GM23338 (cell line): Measurements from ENCODE around the gene APOBEC4. TPM values are rescaled to one million over a fixed set of nuclear protein-coding genes. Genes with fewer than 3 reads are reported as not detected.

Experiments
- ATAC-seq: fragments of 200-7000 bp; cut with Tn5 transposase; 3 replicates; pipeline ENCODE4 v1.9.1; 2020
- DNase-seq: peaks from one replicate; pipeline ENCODE4 v3.0.0-alpha.2; 2015; ENCODE audit warnings: low spot score
- H2AFZ ChIP-seq: fragments of 200-600 bp; sonication (generic); 2 replicates; pipeline ENCODE4 v1.8.0; 2016; ENCODE audit warnings: antibody characterized with exemption, mild to moderate bottlenecking, moderate library complexity
- H3F3A ChIP-seq: fragments of 200-600 bp; sonication (generic); replicated peaks from 2 replicates; pipeline ENCODE4 v1.8.0; 2017; ENCODE audit warnings: antibody characterized with exemption, mixed run types, low read depth
- H3K27ac ChIP-seq: fragments of 200-600 bp; sonication (generic); 2 replicates; pipeline ENCODE4 v1.6.1; 2016; ENCODE audit warnings: low read depth
- H3K27me3 ChIP-seq: fragments of 200-600 bp; sonication (generic); 2 replicates; pipeline ENCODE4 v1.8.0; 2016; ENCODE audit warnings: mild to moderate bottlenecking, mixed run types, moderate library complexity; ENCODE audit not compliant: insufficient read depth
- H3K36me3 ChIP-seq: fragments of 200-600 bp; sonication (generic); 2 replicates; pipeline ENCODE4 v1.8.0; 2016; ENCODE audit warnings: mild to moderate bottlenecking; ENCODE audit not compliant: insufficient read depth
- H3K4me1 ChIP-seq: fragments of 200-600 bp; sonication (generic); 2 replicates; pipeline ENCODE4 v1.8.0; 2016; ENCODE audit warnings: mild to moderate bottlenecking, moderate library complexity; ENCODE audit not compliant: insufficient read depth
- H3K4me2 ChIP-seq: fragments of 200-600 bp; sonication (generic); 2 replicates; pipeline ENCODE4 v1.7.1; 2017; ENCODE audit warnings: mixed run types
- H3K4me3 ChIP-seq: fragments of 200-600 bp; sonication (generic); 2 replicates; pipeline ENCODE4 v1.6.1; 2016; ENCODE audit warnings: mixed run types
- H3K79me2 ChIP-seq: fragments of 200-600 bp; sonication (generic); replicated peaks from 2 replicates; pipeline ENCODE4 v1.8.0; 2017; ENCODE audit warnings: mild to moderate bottlenecking; ENCODE audit not compliant: insufficient read depth
- H3K9me2 ChIP-seq: fragments of 200-600 bp; sonication (generic); 2 replicates; pipeline ENCODE4 v1.8.0; 2017; ENCODE audit not compliant: insufficient read depth
- H4K20me1 ChIP-seq: fragments of 200-600 bp; sonication (generic); replicated peaks from 2 replicates; pipeline ENCODE4 v1.8.0; 2017; ENCODE audit warnings: mild to moderate bottlenecking; ENCODE audit not compliant: insufficient read depth
- H3K27ac Mint-ChIP-seq: 2 replicates; pipeline ENCODE4 v1.8.0; 2020; ENCODE audit warnings: inconsistent platforms, mild to moderate bottlenecking, moderate library complexity, mixed read lengths
- H3K27me3 Mint-ChIP-seq: 3 replicates; pipeline ENCODE4 v1.8.0; 2022; ENCODE audit warnings: low read depth, mild to moderate bottlenecking, moderate library complexity, mixed read lengths, inconsistent platforms; ENCODE audit not compliant: insufficient read depth, poor library complexity
- H3K36me3 Mint-ChIP-seq: 3 replicates; pipeline ENCODE4 v1.8.0; 2021; ENCODE audit warnings: low read depth, mild to moderate bottlenecking, inconsistent platforms, moderate library complexity, mixed read lengths
- H3K4me1 Mint-ChIP-seq: 3 replicates; pipeline ENCODE4 v1.8.0; 2020; ENCODE audit warnings: mild to moderate bottlenecking, inconsistent platforms, mixed read lengths
- H3K4me3 Mint-ChIP-seq: 3 replicates; pipeline ENCODE4 v1.8.0; 2021; ENCODE audit warnings: moderate library complexity, mild to moderate bottlenecking, inconsistent platforms, mixed read lengths
- H3K9me3 Mint-ChIP-seq: 3 replicates; pipeline ENCODE4 v1.8.0; 2020; ENCODE audit warnings: moderate library complexity, mild to moderate bottlenecking, inconsistent platforms, mixed read lengths
- CREB1 ChIP-seq: fragments of 250-450 bp; sonication (Bioruptor Pico); IDR thresholded peaks from 2 replicates; pipeline ENCODE4 v1.5.0; 2020; ENCODE audit warnings: low read depth, mild to moderate bottlenecking, moderate library complexity
- ETS1 ChIP-seq: IDR thresholded peaks from 2 replicates; pipeline ENCODE4 v1.6.1; 2016; ENCODE audit warnings: antibody characterized with exemption
- EZH2phosphoT487 ChIP-seq: fragments of 200-600 bp; sonication (generic); IDR thresholded peaks from one replicate; pipeline ENCODE4 v1.8.1; 2018; ENCODE audit warnings: antibody characterized with exemption; ENCODE audit not compliant: unreplicated experiment
- JUNB ChIP-seq: IDR thresholded peaks from one replicate; pipeline ENCODE4 v1.6.1; 2016; ENCODE audit warnings: antibody characterized with exemption; ENCODE audit not compliant: unreplicated experiment
- POLR2AphosphoS5 ChIP-seq: IDR thresholded peaks from 2 replicates; pipeline ENCODE4 v1.6.1; 2016; ENCODE audit warnings: antibody characterized with exemption, low read depth
- ZNF114 ChIP-seq: fragments of 250-450 bp; sonication (Bioruptor Pico); IDR thresholded peaks from 2 replicates; pipeline ENCODE4 v1.5.0; 2020; ENCODE audit warnings: mild to moderate bottlenecking, moderate library complexity
- ZNF331 ChIP-seq: fragments of 250-450 bp; sonication (Bioruptor Pico); IDR thresholded peaks from 2 replicates; pipeline ENCODE4 v1.5.0; 2020; ENCODE audit warnings: low read depth, mild to moderate bottlenecking, moderate library complexity
- ZNF462 ChIP-seq: fragments of 250-450 bp; sonication (Bioruptor Pico); IDR thresholded peaks from 2 replicates; pipeline ENCODE4 v1.5.0; 2020; ENCODE audit warnings: mild to moderate bottlenecking, moderate library complexity
- polyA plus RNA-seq: library from polyadenylated mRNA; unstranded; fragments of >200 nt; fragmentation: Nextera tagmentation; extraction: Ambion mirVana; gene quantifications from 2 replicates; pipeline ENCODE4 v1.2.1, GENCODE V29; 2016
- total RNA-seq: library from RNA; depleted of rRNA; stranded (reverse); fragments of >200 nt; shearing (Covaris generic); gene quantifications from 2 replicates; pipeline ENCODE4 v1.2.3, GENCODE V29; 2014

APOBEC4 gene
- total and polyA plus RNA-seq, 2 experiments from 2014 or later = 0.10 TPM; not detected in 1

- TF ChIP-seq ZNF462 (CRISPR knock-in tag) (no peak), ETS1 (no peak), POLR2AphosphoS5 (no peak), EZH2phosphoT487 (no peak), JUNB (no peak), CREB1 (CRISPR knock-in tag) (no peak), ZNF331 (no peak)
Observed at GRCh38 chr1:183675381-183675780, 22.3 kb upstream of the APOBEC4 start (continued).

- Mint-ChIP-seq H3K27ac (no peak overlapping the region), H3K27me3 (peaks cover 1% of the 10 kb centered on the region), H3K4me3 (no peak overlapping the region), H3K4me1 (no peaks in the 10 kb centered on the region), H3K9me3 (peaks cover 10% of the 10 kb centered on the region), H3K36me3 (no peaks in the 10 kb centered on the region)
- no peak overlapping the region for H3K4me2 ChIP-seq
- ATAC-seq (no peak), DNase-seq (no peak)
- peaks cover 2% of the 10 kb centered on the region; the same call in 1 of the 2 replicates for H3K4me1 ChIP-seq
- H3K27ac ChIP-seq = no peak overlapping the region
- no peaks in the 10 kb centered on the region for H3K9me2 ChIP-seq
- H3K79me2 ChIP-seq = no peaks in the 10 kb centered on the region
- H3K27me3 ChIP-seq = no peaks in the 10 kb centered on the region
- no peak overlapping the region for H2AFZ ChIP-seq
- no peaks in the 10 kb centered on the region for H3F3A ChIP-seq
- no peak overlapping the region for H3K4me3 ChIP-seq
- no peaks in the 10 kb centered on the region for H4K20me1 ChIP-seq
- no peaks in the 10 kb centered on the region for H3K36me3 ChIP-seq
- no peak for TF ChIP-seq CREB1 (CRISPR knock-in tag)
- no peak for TF ChIP-seq ZNF114 (CRISPR knock-in tag)
- TF ChIP-seq ZNF462 (CRISPR knock-in tag) = no peak
Observed at GRCh38 chr1:183674886-183675285, 21.8 kb upstream of the APOBEC4 start.
